GM12878 (cell line): ENCODE results near the gene GTPBP3. TPM values are rescaled to one million over a fixed set of nuclear protein-coding genes. Genes with fewer than 3 reads are reported as not detected.

ENCODE experiments used
- ATF7 ChIP-seq: fragments of 450-650 bp; IDR thresholded peaks from 2 replicates; pipeline ENCODE4 v1.6.1; 2016; ENCODE audit warnings: low read depth, mild to moderate bottlenecking
- BCL3 ChIP-seq: IDR thresholded peaks from 2 replicates; pipeline ENCODE4 v1.6.1; 2011; ENCODE audit warnings: borderline replicate concordance, low read depth, mild to moderate bottlenecking, moderate library complexity, low read length; ENCODE audit not compliant: insufficient read depth, poor library complexity, severe bottlenecking
- BRCA1 ChIP-seq: IDR thresholded peaks from 2 replicates; pipeline ENCODE4 v1.6.1; 2011; ENCODE audit warnings: low read depth, low read length, improper control_type of control experiment
- CBX5 ChIP-seq: sonication (generic); IDR thresholded peaks from 2 replicates; pipeline ENCODE4 v1.6.1; 2016; ENCODE audit warnings: low read depth, moderate library complexity, mild to moderate bottlenecking, inconsistent platforms
- CEBPB ChIP-seq, 2 experiments: fragments of 150-350 bp in 1 of 2; IDR thresholded peaks; 2 replicates each; pipeline ENCODE4 v1.6.1; 2012 to 2014; ENCODE audit warnings: low read depth in 2 of 2, low read length in 2 of 2, borderline replicate concordance in 1 of 2, inconsistent platforms in 1 of 2
- CHD1 ChIP-seq: IDR thresholded peaks from 2 replicates; pipeline ENCODE4 v1.6.1; 2012; ENCODE audit warnings: low read depth, low read length, improper control_type of control experiment
- CREB1 ChIP-seq: IDR thresholded peaks from 2 replicates; pipeline ENCODE4 v1.6.1; 2012; ENCODE audit warnings: low read depth, mild to moderate bottlenecking, inconsistent platforms
- EED ChIP-seq: sonication (generic); IDR thresholded peaks from 2 replicates; pipeline ENCODE4 v1.6.1; 2016; ENCODE audit warnings: antibody characterized with exemption, low read depth
- ELK1 ChIP-seq: IDR thresholded peaks from 2 replicates; pipeline ENCODE4 v1.6.1; 2012; ENCODE audit warnings: low read depth, low read length, improper control_type of control experiment
- ETV6 ChIP-seq, 2 experiments: fragments of 450-650 bp in 1 of 2; IDR thresholded peaks in 1 of 2; conservative IDR thresholded peaks in 1 of 2; 2 replicates each; pipeline ENCODE4 v1.6.1; 2014; ENCODE audit warnings: antibody characterized with exemption in 1 of 2, borderline replicate concordance in 1 of 2, low read depth in 1 of 2, mild to moderate bottlenecking in 1 of 2, moderate library complexity in 1 of 2
- IKZF1 ChIP-seq: fragments of 450-650 bp; conservative IDR thresholded peaks from 2 replicates; pipeline ENCODE4 v1.6.1; 2017; ENCODE audit warnings: antibody characterized with exemption, mild to moderate bottlenecking
- MLLT1 ChIP-seq: fragments of 450-650 bp; IDR thresholded peaks from 2 replicates; pipeline ENCODE4 v1.6.1; 2016; ENCODE audit warnings: mild to moderate bottlenecking
- MXI1 ChIP-seq: fragments of 150-350 bp; IDR thresholded peaks from 2 replicates; pipeline ENCODE4 v1.6.1; 2011; ENCODE audit warnings: low read depth, mild to moderate bottlenecking, inconsistent platforms, low read length, improper control_type of control experiment
- NBN ChIP-seq: fragments of 450-650 bp; IDR thresholded peaks from 2 replicates; pipeline ENCODE4 v1.6.1; 2016
- POU2F2 ChIP-seq: IDR thresholded peaks from 3 replicates; pipeline ENCODE4 v1.6.1; 2011; ENCODE audit warnings: low read depth, mild to moderate bottlenecking, low read length, borderline replicate concordance
- SIN3A ChIP-seq: IDR thresholded peaks from 2 replicates; pipeline ENCODE4 v1.6.1; 2012; ENCODE audit warnings: low read depth, low read length, improper control_type of control experiment
- SMAD5 ChIP-seq: IDR thresholded peaks from 2 replicates; pipeline ENCODE4 v1.6.1; 2016; ENCODE audit warnings: antibody characterized with exemption, low read depth
- SP1 ChIP-seq: IDR thresholded peaks from one replicate; pipeline ENCODE4 v1.6.1; 2011; ENCODE audit warnings: low read depth, low read length
- SUZ12 ChIP-seq: fragments of 200-600 bp; sonication (generic); IDR thresholded peaks from one replicate; pipeline ENCODE4 v1.6.1; 2018; ENCODE audit warnings: antibody characterized with exemption, mild to moderate bottlenecking; ENCODE audit not compliant: unreplicated experiment
- TAF1 ChIP-seq: IDR thresholded peaks from 2 replicates; pipeline ENCODE4 v1.6.1; 2011; ENCODE audit warnings: mild to moderate bottlenecking, low read depth, low read length, borderline replicate concordance
- TARDBP ChIP-seq: IDR thresholded peaks from 2 replicates; pipeline ENCODE4 v1.6.1; 2016; ENCODE audit warnings: borderline replicate concordance
- TCF12 ChIP-seq: IDR thresholded peaks from 2 replicates; pipeline ENCODE4 v1.6.1; 2011; ENCODE audit warnings: low read depth, mild to moderate bottlenecking, low read length
- ZBED1 ChIP-seq: IDR thresholded peaks from 2 replicates; pipeline ENCODE4 v1.6.1; 2016; ENCODE audit warnings: borderline replicate concordance
- ZBTB4 ChIP-seq: fragments of 450-650 bp; formaldehyde crosslinking; IDR thresholded peaks from 2 replicates; pipeline ENCODE4 v1.4.0; 2022; ENCODE audit warnings: mild to moderate bottlenecking, moderate library complexity
- polyA plus RNA-seq, 11 experiments: library from polyadenylated mRNA; depleted of rRNA in 4 of 11; unstranded in 6 of 11; stranded (reverse) in 5 of 11; fragments of >200 nt; fragmentation: Nextera tagmentation in 4 of 11; fragmentation: Illumina TruSeq in 1 of 11; extraction: Ambion mirVana in 4 of 11; extraction: Trizol in 1 of 11; gene quantifications; 1 replicate in 1 of 11; 2 replicates in 10 of 11; pipeline versions ENCODE4 v1.2.1 to v1.2.3, GENCODE V29; 2011 to 2016; ENCODE audit warnings: inconsistent platforms in 2 of 11, missing spikeins in 2 of 11, low read depth in 1 of 11
- total RNA-seq, 4 experiments: library from RNA; depleted of rRNA in 3 of 4; stranded (reverse); fragments of >200 nt in 3 of 4; fragmentation: Illumina TruSeq in 1 of 4; extraction: Trizol in 1 of 4; gene quantifications; 2 replicates each; pipeline versions ENCODE4 v1.2.1 to v1.2.3, GENCODE V29; 2013 to 2021

Gene GTPBP3
- total and polyA plus RNA-seq, 10 of the 15 experiments (the other 5 are each of a cell fraction or from before 2014, with no cell fraction given), result 2.9 to 46.8 (median 15.4) TPM

GRCh38 chr19:17336872-17337674, at the start of gene GTPBP3 (continued):
- peak; percentile 85 for TF ChIP-seq CREB1
- no peak for TF ChIP-seq ETV6 (conservative IDR thresholded peaks at IDR 0.05 in 1 of 2, IDR thresholded peaks at IDR 0.05 in 1 of 2; ENCODE audit: borderline replicate concordance in 1 of 2, low read depth in 1 of 2)
- TF ChIP-seq SP1, result peak; percentile 96
- TF ChIP-seq ELK1, result peak; percentile 76; the same call in 1 of the 2 replicates
- TF ChIP-seq BRCA1, result no peak
- no peak for TF ChIP-seq BCL3
- TF ChIP-seq SMAD5, result 0 out of 2 replicates have a peak, but pooled peaks have one; percentile 77
- TF ChIP-seq MXI1, result peak; percentile 41
- TF ChIP-seq TARDBP, result peak; percentile 74; the same call in 1 of the 2 replicates
- no peak for TF ChIP-seq CHD1
- peak; percentile 90 for TF ChIP-seq NBN
- TF ChIP-seq ZBTB4 (CRISPR knock-in tag), result no peak
- TF ChIP-seq ATF7, result peak; percentile 57
- peak; percentile 30; the same call in 1 of the 3 replicates for TF ChIP-seq POU2F2
- peak; percentile 97 for TF ChIP-seq IKZF1
- TF ChIP-seq CEBPB (IDR thresholded peaks at IDR 0.05; ENCODE audit: borderline replicate concordance in 1 of 2, low read depth in 2 of 2, low read length in 2 of 2), result no peak
- peak; percentile 60; the same call in 1 of the 2 replicates for TF ChIP-seq TAF1
- TF ChIP-seq CBX5, result no peak
- TF ChIP-seq SIN3A, result peak; percentile 71; the same call in 1 of the 2 replicates
- TF ChIP-seq MLLT1, result no peak
- 0 out of 2 replicates have a peak, but pooled peaks have one; percentile 27 for TF ChIP-seq ZBED1
- no peak for TF ChIP-seq SUZ12
- peak; percentile 95 for TF ChIP-seq EED
- TF ChIP-seq TCF12, result no peak
